ENCODE measurements around the gene POFUT2.

Gene POFUT2

DNA sequence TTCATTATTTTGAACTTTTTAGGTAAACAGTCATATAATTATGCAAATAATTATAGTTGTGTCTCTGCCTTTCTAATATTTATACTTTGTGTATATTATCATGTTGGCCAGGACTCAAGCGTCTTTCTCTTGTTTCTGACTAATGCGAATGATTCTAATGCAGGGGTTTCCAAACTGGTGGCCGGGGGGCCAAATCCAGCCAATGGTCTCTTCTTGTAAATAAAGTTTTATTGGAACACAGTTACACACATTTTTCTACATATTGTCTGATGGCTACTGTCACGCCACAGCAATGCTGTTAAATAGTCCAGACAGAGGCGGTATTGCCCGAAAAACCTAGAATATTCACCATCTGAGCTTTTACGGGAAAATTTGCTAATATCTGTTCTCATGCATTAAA lies 8.9 kb upstream of the POFUT2 start:
- no peak for DNase-seq

DNA sequence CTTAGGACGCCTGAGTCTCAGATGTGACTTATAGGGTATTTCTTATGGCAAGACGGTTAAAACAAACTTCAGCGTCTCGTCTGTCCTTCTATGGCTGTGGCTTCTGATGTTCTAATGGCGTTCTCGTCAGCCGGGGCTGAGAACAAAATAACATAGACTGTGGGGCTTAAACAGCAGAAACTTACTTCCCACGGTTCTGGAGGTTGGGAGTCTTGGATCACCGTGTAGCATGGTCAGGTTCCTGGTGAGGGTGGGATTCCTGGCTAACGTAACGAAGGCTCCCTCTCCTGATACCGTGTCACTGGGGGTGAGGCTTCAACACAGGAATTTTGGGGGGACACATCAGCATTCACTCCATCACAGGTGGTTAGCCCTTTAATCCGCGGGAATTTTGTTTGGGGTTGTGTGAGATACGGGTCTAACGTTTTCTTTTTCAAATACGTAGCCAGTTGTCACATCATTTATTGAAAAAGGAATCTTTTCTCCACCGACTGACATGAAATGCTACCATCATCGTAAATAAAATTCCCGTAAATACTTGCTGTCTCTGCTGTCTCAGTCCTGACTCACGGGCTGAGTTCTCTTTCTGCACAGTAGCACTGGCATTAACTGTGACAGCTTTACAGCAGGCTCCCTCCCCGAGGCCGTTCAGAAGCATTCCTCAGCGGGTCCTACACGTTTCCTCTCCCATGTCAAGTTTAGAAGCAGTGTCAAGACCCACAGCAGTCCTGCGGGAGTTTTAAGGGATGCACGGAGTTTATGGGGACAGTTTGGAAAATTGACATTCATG lies 8.1 kb upstream of the POFUT2 start:
- DNase-seq = no peak

DNA sequence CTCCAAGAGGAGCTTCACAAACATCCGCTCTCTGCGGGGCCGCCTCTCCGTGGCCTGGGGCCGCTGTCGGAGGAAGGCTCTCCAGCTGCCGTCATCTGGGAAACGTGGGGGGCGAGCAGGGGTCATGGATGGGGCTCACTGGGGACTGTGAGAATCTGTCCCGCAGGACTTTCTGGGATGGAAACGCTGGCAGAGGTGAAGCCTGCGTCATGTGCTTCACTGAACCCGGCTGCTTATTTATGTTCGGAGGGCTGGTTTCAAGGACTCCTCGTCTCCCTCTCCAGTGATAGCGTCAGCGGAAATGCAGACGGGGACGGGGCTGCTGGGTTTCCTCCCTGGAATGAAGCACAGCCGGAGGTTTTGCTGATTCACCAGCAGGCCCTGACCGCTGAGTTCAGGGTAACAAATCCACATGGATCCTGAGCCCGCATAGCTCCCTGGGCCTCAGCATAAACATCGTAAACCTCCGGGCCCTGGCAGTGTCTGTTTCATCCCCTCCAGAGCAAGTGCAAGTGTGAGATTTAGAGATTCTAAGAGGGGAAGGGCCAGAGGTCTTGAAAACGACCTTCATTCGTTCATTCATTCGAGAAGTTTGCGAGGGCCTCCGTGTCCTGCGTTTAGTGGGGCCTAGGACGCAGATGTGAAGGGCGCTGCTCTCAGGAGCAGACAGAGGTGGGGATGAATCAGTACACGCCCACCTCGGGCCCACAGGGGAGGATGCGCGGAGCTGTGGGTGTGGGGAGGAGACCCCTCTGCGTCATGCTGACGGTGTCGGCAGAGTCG lies 7.0 kb upstream of the POFUT2 start:
- no peak for DNase-seq

DNA sequence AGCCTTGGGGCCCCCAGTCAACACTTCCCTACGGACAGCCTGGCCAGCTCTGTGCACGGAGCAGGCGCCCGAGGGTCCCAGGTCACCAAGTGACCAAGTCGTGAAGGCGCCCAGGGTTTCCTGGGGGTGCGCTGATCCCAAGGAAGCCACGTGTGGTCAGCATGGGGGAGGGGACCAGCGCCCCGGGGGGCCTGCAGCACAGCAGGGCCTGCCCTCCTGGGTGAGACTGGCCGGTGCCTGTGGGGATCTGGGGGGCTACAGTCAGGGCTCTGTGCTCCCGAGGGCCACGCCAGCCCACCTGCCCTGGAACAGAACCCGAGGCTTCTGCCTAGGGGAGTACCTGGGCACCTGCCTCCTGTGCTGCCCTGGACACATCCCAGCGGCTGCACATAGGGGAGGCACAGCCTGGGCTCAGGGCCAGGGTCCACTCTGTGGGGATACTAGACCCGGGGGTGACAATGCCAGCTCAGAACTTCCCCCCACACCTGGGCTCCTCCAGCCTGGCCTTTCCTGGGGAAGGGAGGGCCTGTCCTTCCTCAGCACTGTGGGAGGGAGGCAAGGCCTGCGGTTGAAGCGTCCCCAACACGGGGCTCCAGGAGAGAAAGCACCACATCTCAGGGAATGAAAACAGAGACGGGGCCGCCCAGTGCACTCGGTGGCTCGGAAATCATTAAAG lies 6.2 kb upstream of the POFUT2 start:
- DNase-seq = no peak

DNA sequence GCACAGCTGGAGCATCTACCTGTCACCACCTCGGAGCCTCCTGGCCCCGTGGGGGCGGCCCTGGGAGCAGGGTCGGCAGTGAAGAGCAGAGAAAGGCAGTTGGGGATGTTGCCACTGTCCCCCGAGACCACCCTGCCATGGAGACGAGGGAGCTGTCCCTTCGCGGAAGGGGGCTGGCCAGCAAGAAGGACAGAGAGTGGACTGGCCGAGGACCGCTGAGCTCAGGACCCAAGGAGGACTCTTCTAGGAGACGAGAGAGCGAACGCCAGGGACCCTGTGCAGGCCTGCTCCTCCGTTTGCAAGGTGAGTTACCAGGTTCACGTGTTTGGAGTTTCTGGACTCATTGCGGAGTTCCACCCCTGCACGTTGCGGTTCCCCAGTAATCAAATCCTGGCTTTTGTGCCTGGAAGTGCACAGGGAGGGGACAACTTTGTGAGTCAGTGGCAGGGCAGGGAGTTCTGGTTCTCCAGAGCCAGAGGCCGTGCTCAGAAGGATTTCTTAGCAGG lies 5.6 kb upstream of the POFUT2 start:
- no peak for DNase-seq

DNA sequence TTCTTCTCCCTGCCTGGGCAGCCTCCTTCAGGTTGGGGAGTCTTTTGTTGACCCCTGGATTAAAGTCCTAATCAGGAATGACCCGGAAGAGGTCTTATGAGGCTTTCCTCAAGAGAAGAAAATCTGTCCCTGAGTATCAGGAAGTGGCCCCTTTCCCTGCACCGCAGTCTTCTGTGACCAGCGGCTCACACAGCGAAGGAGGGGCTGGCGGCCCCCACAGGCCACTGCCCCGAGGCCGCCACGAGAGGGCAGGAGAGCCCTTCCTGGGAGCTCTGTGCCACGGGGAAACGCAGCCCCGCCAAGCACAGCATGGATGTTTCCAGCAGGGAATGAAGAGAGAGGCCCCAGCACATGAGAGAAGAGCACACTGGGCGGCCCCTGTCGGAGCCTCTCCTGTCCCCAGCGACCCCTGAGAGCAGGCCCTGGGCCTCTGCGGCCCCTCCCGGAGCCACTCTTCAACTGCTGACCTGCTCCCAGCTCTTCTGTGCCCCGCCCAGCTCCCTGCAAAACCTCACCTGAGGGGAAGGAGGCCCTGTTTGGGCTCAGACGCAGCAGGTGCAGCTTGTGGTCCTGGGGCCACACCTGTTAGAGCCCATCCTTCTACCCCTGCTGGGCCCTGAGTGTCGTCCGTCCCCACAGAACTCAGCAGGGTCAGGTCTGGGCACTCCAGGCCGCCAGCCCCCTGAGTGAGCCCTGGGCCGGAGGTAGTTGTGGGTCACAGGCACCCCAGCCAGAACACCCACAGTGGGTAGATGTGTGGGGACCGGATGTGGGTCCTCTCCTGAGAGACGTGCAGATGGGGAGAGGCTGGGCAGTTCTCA lies 4.9 kb upstream of the POFUT2 start:
- peak; percentile 26 to 47 for DNase-seq

DNA sequence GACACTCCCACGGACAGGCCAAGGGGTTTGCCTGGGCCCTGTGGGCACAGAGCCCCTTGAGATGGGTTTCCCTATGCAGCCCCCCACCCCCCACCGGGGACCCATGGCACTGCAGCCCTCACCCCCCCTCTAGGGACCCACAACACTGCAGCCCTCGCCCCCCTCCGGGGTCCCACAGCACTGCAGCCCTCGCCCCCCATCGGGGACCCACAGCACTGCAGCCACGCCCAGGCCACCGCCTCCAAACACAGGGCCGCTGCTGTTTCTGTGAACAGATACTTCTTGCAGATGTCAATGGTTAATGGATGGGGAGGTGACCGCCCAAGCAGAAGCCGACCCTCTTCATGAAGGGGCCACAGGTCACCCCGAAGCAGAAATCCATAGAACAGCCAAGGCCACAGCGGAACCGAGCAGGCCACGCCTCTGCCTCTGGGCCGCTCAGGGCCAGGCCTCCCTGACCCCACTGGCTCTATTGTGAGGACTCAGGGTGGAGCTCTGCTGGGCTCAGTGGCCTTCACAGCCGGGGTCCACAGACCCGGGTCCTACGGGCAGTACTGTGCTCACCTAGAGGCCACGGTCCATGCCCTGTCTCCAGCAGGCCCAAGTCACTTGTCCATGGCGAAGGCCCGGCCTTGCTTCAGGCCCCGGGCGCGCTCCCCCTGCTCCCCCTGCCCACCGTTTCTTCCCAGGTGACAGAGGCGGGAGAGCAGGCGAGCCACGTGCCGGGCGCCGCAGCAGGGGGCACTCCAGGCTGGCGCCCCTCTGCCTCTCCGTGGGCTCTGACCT lies 4.1 kb upstream of the POFUT2 start:
- DNase-seq = no peak

DNA sequence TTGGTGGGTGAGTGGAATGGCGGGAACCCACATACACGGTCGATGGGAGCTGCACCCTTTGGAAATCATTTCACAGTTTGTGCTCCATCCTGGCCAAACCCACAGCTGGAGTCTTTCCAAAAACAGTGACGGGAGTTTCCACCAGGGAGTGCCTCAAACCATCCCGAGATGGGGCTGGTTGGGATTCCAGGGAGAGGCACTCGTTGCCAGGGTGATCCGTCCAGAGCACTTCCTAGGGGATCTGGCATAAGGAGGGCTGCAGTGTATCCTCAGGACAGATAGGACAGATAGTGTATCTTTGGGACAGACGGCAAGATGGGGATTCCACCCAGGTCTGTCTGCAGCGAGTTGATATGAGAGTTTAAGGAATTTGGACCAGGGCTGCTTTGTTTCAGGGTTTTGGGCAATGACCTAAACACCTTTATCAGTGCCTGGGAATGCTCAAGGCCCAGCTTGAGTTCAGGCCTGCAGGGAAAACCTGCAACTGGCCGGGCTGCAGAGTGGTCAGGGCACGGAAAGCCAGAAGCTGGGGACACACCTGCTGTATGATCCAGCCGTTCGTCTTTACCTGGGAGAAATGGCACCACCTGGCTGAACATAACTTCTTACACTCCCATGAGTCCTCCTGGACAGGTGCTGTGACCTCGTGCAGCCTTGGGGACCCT lies 3.4 kb upstream of the POFUT2 start:
- DNase-seq = no peak

DNA sequence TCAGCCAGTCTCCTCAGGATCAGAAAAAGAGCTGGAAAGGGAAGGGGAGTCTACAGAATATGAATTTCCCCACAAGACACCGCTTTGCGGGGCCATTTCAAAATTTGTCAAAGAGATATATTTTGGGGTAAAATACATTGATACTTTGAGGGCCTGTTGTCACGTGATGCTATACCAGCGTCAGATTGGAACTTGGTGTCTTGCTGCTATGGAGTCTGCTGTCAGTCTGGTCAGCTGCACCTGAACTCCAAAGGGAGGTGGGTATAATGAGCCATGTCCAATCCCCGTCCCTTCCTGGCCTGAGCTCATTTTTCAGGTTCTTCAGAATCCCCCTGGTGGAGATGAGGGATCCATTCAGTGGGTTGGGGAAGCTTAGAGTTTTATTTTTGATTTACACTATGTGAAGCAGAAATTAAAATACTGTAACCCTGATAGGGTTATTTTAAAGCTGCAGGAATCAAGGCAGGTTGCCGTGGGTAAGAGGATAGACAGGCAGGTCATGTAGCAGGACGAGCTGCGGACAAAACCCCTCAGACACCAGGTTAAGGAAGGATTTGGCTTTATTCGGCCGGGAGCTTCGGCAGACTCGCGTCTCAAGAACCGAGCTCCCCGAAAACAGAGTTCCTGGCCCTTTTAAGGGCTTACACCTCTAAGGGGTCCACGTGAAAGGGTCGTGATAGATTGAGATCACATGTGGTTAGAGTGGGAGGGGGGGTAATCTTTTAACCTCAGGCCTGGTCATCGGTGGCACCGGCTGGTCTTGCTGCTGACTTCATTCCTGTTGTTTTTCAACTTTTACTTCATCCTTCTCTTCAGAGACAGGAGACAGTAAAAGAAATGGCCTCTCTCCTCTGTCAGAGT lies 2.2 kb upstream of the POFUT2 start:
- no peak for DNase-seq

DNA sequence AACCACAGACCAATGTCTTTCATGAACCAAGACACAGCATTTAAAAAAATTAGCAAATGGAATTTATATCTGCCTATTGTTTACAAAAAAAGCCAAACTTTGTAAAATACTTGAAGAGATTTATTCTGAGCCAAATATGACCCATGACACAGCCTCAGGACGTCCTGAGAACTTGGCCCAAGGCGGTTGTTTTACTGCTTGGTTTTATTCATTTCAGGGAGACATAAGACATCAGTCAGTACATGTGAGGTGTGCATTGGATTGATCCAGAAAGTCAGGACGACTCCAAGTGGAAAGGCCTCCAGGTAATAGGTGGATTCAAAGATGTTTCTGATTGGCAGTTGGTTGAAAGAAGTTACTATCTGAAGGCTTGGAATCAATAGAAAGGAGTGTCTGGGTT lies 1.4 kb upstream of the POFUT2 start:
- no peak for DNase-seq

DNA sequence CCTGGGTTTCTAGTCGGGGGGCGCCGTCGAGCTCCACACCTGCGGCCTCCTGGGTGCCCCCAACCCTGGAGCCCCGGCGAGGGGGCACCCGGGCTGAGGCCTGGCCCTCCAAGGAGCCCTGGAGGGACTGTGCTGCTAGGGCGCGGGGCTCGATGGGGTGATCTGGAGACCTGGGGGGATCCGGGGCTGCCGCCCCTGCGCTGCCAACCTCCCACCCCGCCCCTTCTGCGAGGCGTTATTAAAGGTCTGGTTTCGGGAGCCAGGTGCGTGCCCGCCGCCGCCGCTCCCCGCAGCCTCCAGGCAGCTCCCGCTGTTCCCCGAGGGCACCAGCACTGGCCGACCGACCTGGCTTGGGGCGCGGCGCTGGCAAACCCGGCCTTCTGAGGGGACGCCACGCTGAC lies 746 bp upstream of the POFUT2 start:
- no peak for DNase-seq

DNA sequence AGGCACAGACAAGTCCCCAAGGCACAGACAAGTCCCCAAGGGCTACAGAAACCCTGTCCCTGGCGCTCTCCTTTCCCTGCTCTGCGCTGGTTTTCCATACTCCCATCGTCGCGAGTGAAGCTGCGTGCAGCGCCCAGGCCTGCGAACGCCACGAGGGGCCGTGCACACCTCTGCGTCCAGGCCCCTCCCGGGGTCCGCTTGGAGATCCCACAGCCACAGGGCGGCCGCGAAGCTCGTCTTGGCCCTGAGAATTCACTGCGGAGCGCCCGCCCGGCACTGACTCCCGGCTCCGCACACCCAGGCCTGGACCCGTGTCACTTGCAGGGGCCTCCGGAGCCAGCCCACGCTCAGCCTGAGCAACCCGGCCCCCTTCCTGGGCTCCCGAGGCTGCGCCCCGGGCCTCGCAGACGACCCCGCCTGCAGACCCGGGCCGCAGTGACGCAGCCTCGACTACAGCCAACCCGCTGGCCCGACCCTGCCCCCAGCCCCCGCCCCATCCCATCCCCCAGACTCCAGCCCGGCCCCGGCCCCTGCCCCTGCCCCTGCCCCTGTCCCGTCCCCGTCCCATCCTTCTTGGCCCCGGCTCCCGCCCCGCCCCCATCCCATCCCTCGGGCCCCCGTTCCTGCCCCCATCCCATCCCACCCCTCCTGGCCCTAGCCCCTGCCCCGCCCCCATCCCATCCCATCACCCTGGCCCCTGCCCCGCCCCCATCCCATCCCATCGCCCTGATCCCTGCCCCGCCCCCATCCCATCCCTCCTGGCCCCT lies 841 bp downstream of the POFUT2 start:
- DNase-seq = no peak

DNA sequence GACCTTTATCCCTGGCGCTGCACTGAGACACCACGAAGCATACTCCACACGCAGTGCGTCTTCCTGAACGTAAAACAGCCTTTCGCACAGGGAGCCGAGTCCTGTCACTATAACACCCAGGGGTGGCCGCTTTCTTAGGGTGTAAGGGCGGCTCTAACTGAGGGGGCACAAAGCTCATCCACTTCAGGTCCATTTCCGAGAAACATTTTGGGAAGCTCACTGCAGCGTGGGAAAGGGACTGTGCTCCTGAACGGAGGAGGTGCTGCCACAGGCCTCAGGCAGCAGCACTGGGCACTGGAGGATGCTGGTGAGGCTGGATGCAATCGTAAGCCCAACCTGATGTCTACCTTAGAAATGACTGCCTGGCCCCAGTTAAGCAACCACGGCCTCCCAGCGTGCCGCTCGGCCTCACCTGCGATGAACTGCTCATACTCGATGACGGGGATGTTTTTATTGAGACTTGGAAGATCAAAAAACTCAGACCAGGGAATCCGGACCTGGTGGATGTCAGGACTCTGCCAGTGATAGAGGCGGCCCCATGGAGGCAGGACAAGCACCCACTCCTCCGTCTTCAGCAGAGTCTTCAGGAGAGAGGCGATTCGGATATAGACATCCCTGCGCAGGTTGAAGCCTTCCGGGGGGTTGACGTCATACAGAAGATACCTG lies 2.3 kb downstream of the POFUT2 start:
- DNase-seq = no peak

DNA sequence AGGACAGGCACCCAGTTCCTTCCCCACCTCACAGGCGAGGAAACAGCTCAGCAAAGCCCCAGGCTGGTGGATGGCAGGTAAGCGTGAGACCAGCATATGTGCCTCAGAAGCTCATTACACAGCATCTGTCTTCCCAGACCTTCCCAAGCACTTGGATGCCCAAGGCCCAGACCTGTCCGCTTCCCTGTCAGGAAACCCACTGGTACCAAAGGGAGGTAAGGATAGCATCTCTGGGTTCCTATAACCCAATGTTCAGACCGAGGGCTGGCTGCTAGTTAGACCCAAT lies 3.3 kb downstream of the POFUT2 start:
- DNase-seq = no peak

DNA sequence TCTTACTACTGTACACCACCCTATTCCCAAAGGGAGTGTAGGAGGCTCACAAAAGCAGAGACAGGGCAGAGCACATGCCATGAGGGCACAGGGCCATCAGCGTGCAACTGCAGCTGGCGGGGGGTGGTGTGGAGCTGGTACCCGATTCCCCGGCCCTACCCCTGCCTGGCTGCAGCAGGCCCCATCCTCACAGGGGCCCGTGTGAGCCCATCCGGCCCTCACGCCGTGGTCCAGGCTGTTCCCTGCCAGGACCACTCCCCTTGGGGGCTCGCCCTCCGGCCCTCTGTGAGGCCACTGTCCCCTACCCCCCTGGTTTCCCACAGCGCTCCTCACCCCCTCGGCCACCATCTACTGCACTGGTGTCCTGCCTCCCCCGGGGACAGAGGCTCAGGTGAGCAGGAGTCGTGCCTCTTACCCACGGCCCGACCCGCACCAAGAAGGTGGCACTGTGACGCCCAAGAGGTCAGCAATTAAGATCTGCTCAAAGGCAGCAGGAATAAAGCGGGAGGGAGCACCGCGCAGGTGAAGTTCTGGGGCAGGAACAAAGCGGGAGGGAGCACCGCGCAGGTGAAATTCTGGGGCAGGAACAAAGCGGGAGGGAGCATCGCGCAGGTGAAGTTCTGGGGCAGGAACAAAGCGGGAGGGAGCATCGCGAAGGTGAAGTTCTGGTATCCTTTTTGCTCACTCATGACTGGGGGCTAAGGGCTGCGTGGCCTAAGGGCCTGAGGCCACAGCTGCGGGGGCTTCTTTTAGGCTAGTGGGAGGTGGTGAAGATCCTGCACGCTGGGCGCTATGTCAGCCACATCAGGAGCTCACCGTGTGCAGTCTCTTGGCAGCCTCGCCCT lies 3.9 kb downstream of the POFUT2 start:
- no peak for DNase-seq

DNA sequence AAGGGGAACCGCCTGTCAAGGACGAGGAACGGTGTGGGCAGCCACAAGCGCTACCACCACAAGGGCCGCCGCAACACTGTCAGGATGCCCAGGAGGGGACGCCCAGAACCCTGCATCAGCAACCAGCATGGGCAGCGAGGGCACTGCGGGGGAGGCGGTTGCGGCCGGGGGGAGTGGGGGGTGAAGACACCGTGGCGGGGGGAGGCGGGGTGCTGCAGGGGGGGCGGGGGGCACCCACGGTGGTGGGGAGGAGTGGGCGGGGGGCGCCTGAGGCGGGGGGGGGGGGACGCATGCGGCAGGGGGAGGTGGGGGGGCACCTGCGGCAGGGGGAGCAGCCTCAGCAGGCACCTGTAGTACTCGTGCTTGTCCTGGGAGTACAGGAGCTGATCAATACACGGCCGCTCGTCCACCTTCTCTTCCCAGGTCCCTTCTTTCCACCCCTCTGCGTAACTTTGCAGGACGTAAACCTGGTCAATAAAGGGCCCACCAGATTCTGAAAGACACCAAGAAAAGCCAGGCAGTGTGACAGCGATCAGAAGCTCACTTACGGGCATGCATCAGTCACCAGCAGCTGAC lies 4.6 kb downstream of the POFUT2 start:
- DNase-seq = no peak

DNA sequence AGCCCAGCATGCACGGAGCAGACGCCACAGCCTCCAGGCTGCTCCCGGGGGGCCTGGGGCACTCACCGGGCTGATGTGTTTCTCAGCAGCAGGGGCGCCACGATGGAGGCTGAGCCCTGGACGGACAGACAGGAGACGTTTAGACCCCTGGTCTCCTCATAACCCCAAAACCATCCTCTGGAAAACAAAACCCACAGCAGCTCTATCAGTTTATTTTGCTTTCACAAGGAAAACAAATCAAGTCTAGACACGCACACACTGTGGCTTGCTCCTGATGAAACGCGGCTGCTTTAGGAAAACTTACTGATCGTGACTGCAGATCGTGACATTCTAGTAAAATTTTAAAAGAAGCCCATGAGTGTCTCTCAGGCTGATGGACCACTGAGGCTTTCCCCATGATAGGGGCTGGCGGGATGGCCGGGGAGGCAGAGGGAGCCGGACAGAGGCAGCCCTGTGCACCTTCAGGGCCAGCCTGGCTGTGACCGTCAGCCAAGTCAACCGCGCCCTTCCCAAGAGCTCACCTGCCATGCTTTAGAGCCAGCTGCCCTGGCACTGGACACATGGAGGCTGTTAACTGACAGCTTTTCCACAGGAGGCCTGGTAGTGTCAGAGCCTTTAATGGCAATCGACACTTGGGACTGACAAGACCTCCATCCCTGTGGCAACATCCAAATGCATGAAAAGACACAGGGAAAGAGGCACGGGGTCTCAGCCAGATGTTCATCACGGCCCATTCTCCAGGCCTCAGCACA lies 5.2 kb downstream of the POFUT2 start:
- DNase-seq = no peak
